HG03064 (cell line): ENCODE data around the gene AMPH.
"Not testable (repeated sequence)": the region's sequence is repeated elsewhere in the genome, so short reads cannot be mapped to it uniquely, and the experiment has no call there.

Experiments
- ATAC-seq: cut with Tn5 transposase; IDR thresholded peaks from one replicate; pipeline ENCODE4 v1.9.1; 2021; ENCODE audit warnings: low read depth; ENCODE audit not compliant: unreplicated experiment

The AMPH gene

GRCh38 chr7:38411404-38411803, 219.8 kb downstream of the AMPH start:
- no peak for ATAC-seq

GRCh38 chr7:38410056-38410455, 221.1 kb downstream of the AMPH start:
- ATAC-seq = no peak

GRCh38 chr7:38409531-38409930, 221.6 kb downstream of the AMPH start:
- ATAC-seq = no peak

- no peak for ATAC-seq
Observed at GRCh38 chr7:38398725-38399321, 232.3 kb downstream of the AMPH start.

- ATAC-seq = no peak
Observed at GRCh38 chr7:38396852-38397251, 234.3 kb downstream of the AMPH start.

- not testable (repeated sequence) for ATAC-seq
Observed at GRCh38 chr7:38395921-38396552, 235.1 kb downstream of the AMPH start.

- no peak for ATAC-seq
Observed at GRCh38 chr7:38394660-38395059, 236.5 kb downstream of the AMPH start.

GRCh38 chr7:38393874-38394273, 237.3 kb downstream of the AMPH start:
- no peak for ATAC-seq

GRCh38 chr7:38391751-38392150, 239.4 kb downstream of the AMPH start:
- ATAC-seq = no peak

GRCh38 chr7:38385682-38386081, 245.5 kb downstream of the AMPH start:
- ATAC-seq = no peak

GRCh38 chr7:38383281-38383680, 247.9 kb downstream of the AMPH start:
- no peak for ATAC-seq

GRCh38 chr7:38382684-38383083, 248.5 kb downstream of the AMPH start:
- no peak for ATAC-seq

GRCh38 chr7:38375453-38375852, 255.7 kb downstream of the AMPH start:
- no peak for ATAC-seq

- ATAC-seq = no peak
Observed at GRCh38 chr7:38374507-38374906, 256.7 kb downstream of the AMPH start.

- no peak for ATAC-seq
Observed at GRCh38 chr7:38373155-38373554, 258.0 kb downstream of the AMPH start.

GRCh38 chr7:38372290-38372689, 258.9 kb downstream of the AMPH start:
- no peak for ATAC-seq

- peak; percentile 59 for ATAC-seq
Observed at GRCh38 chr7:38369816-38370493, 261.2 kb downstream of the AMPH start.

GRCh38 chr7:38368191-38368605, 263.0 kb downstream of the AMPH start:
- no peak for ATAC-seq

- ATAC-seq = peak; percentile 77
Observed at GRCh38 chr7:38367301-38367890, 263.8 kb downstream of the AMPH start.

- not testable (repeated sequence) for ATAC-seq
Observed at GRCh38 chr7:38363379-38363778, 267.8 kb downstream of the AMPH start.

GRCh38 chr7:38362611-38363237, 268.4 kb downstream of the AMPH start:
- not testable (repeated sequence) for ATAC-seq
